AG20443 (cell line): ENCODE results near the gene OR10H4.
"Not testable (repeated sequence)": the region's sequence is repeated elsewhere in the genome, so short reads cannot be mapped to it uniquely, and the experiment has no call there.

Source experiments
- DNase-seq: peaks from one replicate; pipeline ENCODE4 v3.0.0; 2012; ENCODE audit warnings: low spot score, mixed read lengths

OR10H4 gene

GRCh38 chr19:15944401-15944800, 4.4 kb upstream of the OR10H4 start:
- DNase-seq = no peak

GRCh38 chr19:15945301-15945700, 3.5 kb upstream of the OR10H4 start:
- no peak for DNase-seq

GRCh38 chr19:15954820-15955219, 6.0 kb downstream of the OR10H4 start:
- DNase-seq = no peak

GRCh38 chr19:15962319-15962718, 13.5 kb downstream of the OR10H4 start:
- no peak for DNase-seq

DNA sequence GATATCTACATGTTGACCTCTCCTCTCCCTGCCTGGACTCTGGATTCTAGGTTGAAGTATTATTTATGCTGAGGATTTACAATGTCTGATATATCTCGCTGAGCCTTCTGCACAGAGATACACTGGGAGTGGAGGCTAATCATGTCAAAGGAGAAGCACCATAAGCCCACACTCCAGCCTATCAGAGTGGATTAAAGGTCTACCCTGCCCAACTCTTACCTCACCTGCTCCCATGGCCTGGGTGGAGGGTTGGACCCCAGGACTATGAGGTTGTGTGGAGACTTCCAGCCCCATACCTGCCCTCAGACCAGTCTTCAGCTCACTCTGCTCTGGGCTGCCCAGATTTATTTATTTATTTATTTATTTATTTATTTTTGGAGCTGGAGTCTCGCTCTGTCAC, 15.4 kb downstream of the OR10H4 start:
- DNase-seq = no peak

DNA sequence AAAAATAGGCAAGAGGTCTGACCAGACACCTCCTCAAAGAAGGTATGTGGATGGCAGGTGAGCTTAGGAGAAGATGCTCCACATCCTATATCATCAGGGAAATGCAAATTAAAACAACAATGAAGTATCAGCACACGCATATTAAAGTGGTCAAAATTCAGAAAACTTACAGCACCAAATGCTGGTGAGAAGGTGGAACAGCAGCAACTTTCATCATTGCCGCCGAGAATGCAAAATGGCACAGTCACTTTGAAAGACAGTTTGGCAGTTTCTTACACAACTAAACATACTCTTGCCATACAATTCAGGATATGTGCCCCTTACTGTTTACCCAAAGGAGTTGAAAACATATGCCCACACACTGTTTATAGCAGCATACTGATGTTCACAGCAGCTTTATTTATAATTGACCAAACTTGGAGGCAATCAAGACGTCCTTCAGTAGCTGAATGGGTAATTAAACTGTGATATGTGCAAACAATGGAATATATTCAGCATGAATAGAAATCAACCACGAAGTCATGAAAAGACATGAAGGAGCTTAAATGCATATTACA, 22.5 kb downstream of the OR10H4 start:
- no peak for DNase-seq

GRCh38 chr19:15972043-15972442, 23.2 kb downstream of the OR10H4 start:
- DNase-seq = not testable (repeated sequence)

- no peak for DNase-seq
These were observed 26.0 kb downstream of the OR10H4 start for GRCh38 chr19:15974856-15975255.

DNA sequence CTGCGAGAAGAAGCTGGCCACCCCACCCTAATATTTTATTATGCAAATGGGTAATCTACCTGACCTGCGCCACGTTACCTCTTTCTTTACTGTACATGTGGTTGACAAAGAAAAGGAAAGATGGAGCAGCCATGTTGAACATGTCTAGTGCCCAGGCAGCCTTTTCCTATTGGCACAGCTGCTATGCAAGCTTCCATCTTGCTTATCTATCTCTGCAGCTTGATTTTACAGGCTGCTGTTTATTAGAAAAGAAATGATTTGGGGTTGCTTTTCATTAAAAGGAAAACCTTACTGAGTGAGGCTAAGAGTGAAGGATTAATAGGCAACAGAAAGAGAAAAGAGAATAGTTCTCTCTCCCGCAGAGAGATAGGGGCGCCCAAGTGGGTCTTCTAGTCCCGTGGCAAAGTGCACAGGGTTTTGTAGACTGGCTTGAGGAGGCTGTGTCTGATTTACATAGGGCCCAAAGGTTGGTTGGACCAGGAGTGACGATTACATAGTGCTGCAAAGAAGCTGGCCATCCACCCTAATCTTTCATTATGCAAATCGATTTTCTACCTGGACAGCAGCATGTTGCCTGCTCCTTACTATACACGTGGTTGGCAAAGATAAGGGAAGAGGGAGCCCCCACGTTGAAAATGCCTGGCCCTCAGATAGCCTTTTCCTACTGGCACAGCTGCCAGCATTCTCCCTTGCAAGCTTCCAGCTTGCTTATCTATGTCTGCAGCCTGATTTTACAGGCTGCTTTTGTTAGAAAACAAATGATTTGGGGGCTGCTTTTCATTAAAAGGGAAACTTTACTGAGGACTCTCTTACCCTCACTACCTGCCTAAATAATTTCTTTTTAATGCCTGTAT, 28.3 kb downstream of the OR10H4 start:
- no peak for DNase-seq

DNA sequence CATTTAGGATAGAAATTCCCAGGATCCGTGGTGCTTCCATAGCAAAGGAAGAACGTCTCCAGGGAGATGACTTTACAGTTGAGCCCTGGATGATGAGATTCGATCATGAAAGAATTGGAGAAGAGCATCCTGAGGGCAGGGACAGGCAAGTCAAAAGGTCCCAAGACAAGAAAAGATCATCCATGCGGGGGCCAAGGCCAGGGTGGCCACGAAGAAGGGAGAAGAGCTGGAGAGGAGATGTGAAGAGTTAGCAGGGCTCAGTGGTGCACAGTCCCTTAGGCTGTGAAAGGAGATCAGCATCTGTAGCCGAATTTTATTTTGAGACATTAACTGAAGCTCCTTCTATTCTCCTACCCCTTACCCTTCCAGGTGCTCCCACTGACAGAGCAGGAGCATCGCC, 28.9 kb downstream of the OR10H4 start:
- no peak for DNase-seq

DNA sequence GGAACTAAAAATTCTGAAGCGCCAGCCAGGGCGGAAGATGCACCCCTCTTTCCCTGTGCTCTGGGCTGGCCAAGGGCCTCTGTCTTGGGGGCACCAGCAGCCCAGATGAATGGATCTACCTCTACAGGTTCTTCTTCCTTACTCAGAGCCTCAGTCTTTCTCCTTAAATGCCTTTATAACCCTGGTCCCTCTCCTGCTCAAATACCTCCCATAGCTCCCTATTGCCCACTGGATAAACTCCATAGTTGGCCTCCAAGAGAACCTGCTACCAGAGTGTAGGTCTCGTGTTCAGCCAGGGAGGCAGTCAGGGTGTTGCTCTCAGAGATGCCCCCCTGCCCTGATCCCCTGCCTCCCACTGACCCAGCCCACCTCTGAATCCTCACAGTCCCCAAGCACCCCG, 30.5 kb downstream of the OR10H4 start:
- no peak for DNase-seq

DNA sequence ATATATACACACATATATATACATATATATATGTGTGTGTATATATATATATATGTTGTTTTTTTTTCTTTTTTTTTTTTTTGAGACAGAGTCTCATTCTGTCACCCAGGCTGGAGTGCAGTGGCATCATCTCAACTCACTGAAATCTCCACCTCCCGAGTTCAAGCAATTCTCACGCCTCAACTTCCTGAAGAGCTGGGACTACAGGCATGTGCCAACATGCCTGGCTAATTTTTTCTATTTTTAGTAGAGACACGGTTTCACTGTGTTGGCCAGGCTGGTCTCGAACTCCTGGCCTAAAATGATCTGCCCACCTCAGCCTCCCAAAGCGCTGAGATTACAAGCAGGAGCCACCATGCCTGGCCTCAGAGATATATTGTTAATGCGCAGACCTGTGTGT, 37.0 kb downstream of the OR10H4 start:
- not testable (repeated sequence) for DNase-seq

DNA sequence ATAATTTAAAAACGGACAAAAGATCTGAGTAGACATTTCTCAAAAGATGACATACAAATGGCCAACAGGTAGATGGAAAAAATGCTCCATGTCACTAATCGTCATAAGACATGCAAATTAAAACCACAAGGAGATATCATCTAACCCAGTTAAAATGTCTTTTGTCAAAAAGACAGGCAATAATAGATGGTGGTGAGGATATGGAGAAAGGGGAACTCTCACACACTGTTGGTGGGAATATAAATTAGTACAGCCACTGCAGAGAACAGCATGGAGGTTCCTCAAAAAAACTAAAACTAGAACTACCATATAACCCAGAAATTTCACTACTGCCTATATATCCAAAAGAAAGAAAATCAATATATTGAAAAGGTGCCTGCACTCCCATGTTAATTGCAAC, 37.9 kb downstream of the OR10H4 start:
- no peak for DNase-seq

DNA sequence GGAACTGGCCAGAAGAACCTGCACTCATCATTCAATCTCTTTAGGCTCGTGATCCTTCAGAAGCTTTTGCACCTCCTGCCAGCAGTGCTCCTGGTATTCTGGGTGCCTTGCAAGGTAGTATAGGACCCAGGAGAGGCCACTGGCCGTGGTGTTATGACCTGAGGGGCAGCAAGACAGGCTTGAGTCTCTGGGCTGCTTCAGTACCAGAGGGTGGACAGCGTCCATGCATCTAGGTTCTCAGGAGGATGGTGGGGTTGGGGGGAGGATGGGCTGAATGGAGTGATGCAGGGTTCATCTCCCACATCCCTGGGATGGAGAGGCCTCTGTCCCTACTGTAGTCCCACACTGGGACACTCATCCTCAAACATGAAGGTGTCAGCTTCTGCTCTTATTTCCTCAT, 41.1 kb downstream of the OR10H4 start:
- no peak for DNase-seq

DNA sequence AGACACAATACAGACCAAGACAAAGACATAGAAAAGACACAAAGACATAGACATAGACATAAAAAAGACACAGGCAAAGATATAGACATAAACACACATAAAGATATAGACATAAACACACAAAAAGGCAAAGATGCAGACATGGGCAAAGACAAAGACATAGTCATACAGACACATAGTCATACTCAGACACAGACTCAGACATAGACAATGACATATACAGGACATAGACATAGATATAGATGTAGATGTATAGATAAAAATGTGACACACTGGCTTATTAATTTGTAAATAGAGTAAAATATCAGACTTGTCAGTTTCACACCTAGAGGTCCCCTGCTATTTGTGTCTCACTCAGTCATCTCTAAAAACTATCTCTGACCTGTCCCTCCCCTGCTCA, 42.8 kb downstream of the OR10H4 start:
- DNase-seq = no peak

GRCh38 chr19:15992014-15992413, 43.2 kb downstream of the OR10H4 start:
- DNase-seq = no peak

GRCh38 chr19:15995536-15995935, 46.7 kb downstream of the OR10H4 start:
- DNase-seq = no peak

- DNase-seq = no peak
These were observed 49.4 kb downstream of the OR10H4 start for GRCh38 chr19:15998166-15998565.
